Right ventricle myocardium inferior (tissue), 1 donor: ENCODE results near the gene SIGLEC1. TPM values are rescaled to one million over a fixed set of nuclear protein-coding genes. Genes with fewer than 3 reads are reported as not detected.

Experiments
- ATAC-seq: fragments of 200-7000 bp; cut with Tn5 transposase; one replicate; pipeline ENCODE4 v1.9.1; 2020; ENCODE audit warnings: mild to moderate bottlenecking, moderate library complexity
- DNase-seq: peaks from one replicate; pipeline ENCODE4 v3.0.0; 2021; ENCODE audit errors: missing footprints
- intact Hi-C: fragments of 100-400 bp; cut with DNase I; formaldehyde crosslinking; loops from one replicate; pipeline ENCODE4 v1.11.0; 2022
- total RNA-seq: library from RNA; stranded (reverse); fragmentation: NEBNext Ultra II Directional; extraction: Animal tissue kit (Norgen Biotek cat#: 25700); gene quantifications from one replicate; pipeline ENCODE4 v1.2.1, GENCODE V29; 2021
- donor health status: DM: no; HTN: yes; CAD: no; lungs with severe emphysema.

SIGLEC1 gene
- total RNA-seq, 1 donor from 2014 or later: 9.5 TPM

- ATAC-seq (no peak), DNase-seq (no peak)
- intact Hi-C loops: no loop called here
Measured at GRCh38 chr20:3747471-3747870, 35.1 kb upstream of the SIGLEC1 start.

- DNase-seq (no peak), ATAC-seq (no peak)
- intact Hi-C loops: no loop called here
Measured at GRCh38 chr20:3745686-3746173, 33.3 kb upstream of the SIGLEC1 start.

GRCh38 chr20:3744806-3745685 is 32.6 kb upstream of the SIGLEC1 start:
- intact Hi-C loops: no loop called here
- DNase-seq (peak; percentile 87), ATAC-seq (peak; percentile 44)

- no peak for ATAC-seq
- DNase-seq: no peak
- intact Hi-C loops: no loop called here
Measured at GRCh38 chr20:3744037-3744436, 31.6 kb upstream of the SIGLEC1 start.

- intact Hi-C loops: no loop called here
- ATAC-seq: no peak
Measured at GRCh38 chr20:3743251-3743650, 30.9 kb upstream of the SIGLEC1 start.

GRCh38 chr20:3741836-3742458 is 29.5 kb upstream of the SIGLEC1 start:
- intact Hi-C loops: no loop called here
- ATAC-seq (no peak), DNase-seq (no peak)

More at GRCh38 chr20:3743251-3743650, 30.9 kb upstream of the SIGLEC1 start:
- DNase-seq: no peak

GRCh38 chr20:3740615-3741301 is 28.4 kb upstream of the SIGLEC1 start:
- no peak for ATAC-seq
- DNase-seq: no peak

GRCh38 chr20:3739926-3740451 is 27.6 kb upstream of the SIGLEC1 start:
- DNase-seq: no peak

More at GRCh38 chr20:3740615-3741301, 28.4 kb upstream of the SIGLEC1 start:
- intact Hi-C loops: no loop called here

GRCh38 chr20:3739054-3739925 is 26.9 kb upstream of the SIGLEC1 start:
- no peak for DNase-seq
- intact Hi-C loops: no loop called here
- peak; percentile 36 for ATAC-seq

More at GRCh38 chr20:3739926-3740451, 27.6 kb upstream of the SIGLEC1 start:
- no peak for ATAC-seq
- intact Hi-C loops: no loop called here

GRCh38 chr20:3738111-3739053 is 26.0 kb upstream of the SIGLEC1 start:
- DNase-seq (no peak), ATAC-seq (peak; percentile 8)
- intact Hi-C loops: no loop called here

- intact Hi-C loops: no loop called here
- ATAC-seq: no peak
- no peak for DNase-seq
Measured at GRCh38 chr20:3735768-3736167, 23.4 kb upstream of the SIGLEC1 start.

GRCh38 chr20:3734111-3734843 is 21.9 kb upstream of the SIGLEC1 start:
- no peak for ATAC-seq
- no peak for DNase-seq
- intact Hi-C loops: no loop called here

GRCh38 chr20:3733119-3733995 is 21.0 kb upstream of the SIGLEC1 start:
- ATAC-seq: peak; percentile 9
- DNase-seq: no peak
- intact Hi-C loops: no loop called here

- intact Hi-C loops: no loop called here
- DNase-seq (no peak), ATAC-seq (peak; percentile 52)
Measured at GRCh38 chr20:3732327-3733118, 20.1 kb upstream of the SIGLEC1 start, which contains the start of gene HSPA12B. TSS of gene HSPA12B (plus strand) at chr20:3732685. CDS start at chr20:3738675, 5,990 bp downstream.

GRCh38 chr20:3731944-3732326 is 19.5 kb upstream of the SIGLEC1 start:
- no peak for ATAC-seq
- intact Hi-C loops: no loop called here
- no peak for DNase-seq
